Neural cell (in vitro differentiated cells): ENCODE data around the gene IFFO2. TPM values are rescaled to one million over a fixed set of nuclear protein-coding genes. Genes with fewer than 3 reads are reported as not detected.

Experiments used
- H2AFZ ChIP-seq: fragments of 200-600, 300-800 bp; sonication (generic), shearing (Covaris generic); 2 replicates; pipeline ENCODE4 v1.6.0; 2014; ENCODE audit warnings: low read depth, mild to moderate bottlenecking, antibody characterized with exemption, low read length, moderate library complexity
- H3F3A ChIP-seq: fragments of 200-600 bp; shearing (Covaris generic); 2 replicates; pipeline ENCODE4 v1.6.1; 2016; ENCODE audit warnings: mild to moderate bottlenecking, moderate library complexity, mixed read lengths, antibody characterized with exemption, low read length; ENCODE audit not compliant: insufficient read depth, poor library complexity, severe bottlenecking
- H3K27ac ChIP-seq: fragments of 200-600, 300-800 bp; sonication (generic), shearing (Covaris generic); 2 replicates; pipeline ENCODE4 v1.5.1; 2014; ENCODE audit warnings: mild to moderate bottlenecking, low read length, moderate library complexity
- H3K27me3 ChIP-seq: fragments of 300-800, 200-600 bp; sonication (generic), shearing (Covaris generic); 2 replicates; pipeline ENCODE4 v1.6.0; 2014; ENCODE audit warnings: mild to moderate bottlenecking, low read depth, low read length, moderate library complexity; ENCODE audit not compliant: insufficient read depth
- H3K36me3 ChIP-seq: fragments of 300-800, 200-600 bp; sonication (generic), shearing (Covaris generic); 2 replicates; pipeline ENCODE4 v1.5.1; 2014; ENCODE audit warnings: mild to moderate bottlenecking, antibody characterized with exemption, low read length, moderate library complexity; ENCODE audit not compliant: insufficient read depth
- H3K4me2 ChIP-seq: fragments of 300-800, 200-600 bp; sonication (generic), shearing (Covaris generic); 2 replicates; pipeline ENCODE4 v1.6.0; 2014; ENCODE audit warnings: mild to moderate bottlenecking, low read length
- H3K4me3 ChIP-seq: fragments of 300-800, 200-600 bp; sonication (generic), shearing (Covaris generic); 2 replicates; pipeline ENCODE4 v1.5.1; 2014; ENCODE audit warnings: mild to moderate bottlenecking, low read length, moderate library complexity
- H3K79me2 ChIP-seq: fragments of 200-600 bp; shearing (Covaris generic); replicated peaks from 2 replicates; pipeline ENCODE4 v1.6.0; 2014; ENCODE audit warnings: mild to moderate bottlenecking, low read length, moderate library complexity; ENCODE audit not compliant: insufficient read depth
- H3K9ac ChIP-seq: fragments of 300-800, 200-600 bp; sonication (generic), shearing (Covaris generic); 2 replicates; pipeline ENCODE4 v1.6.1; 2016; ENCODE audit warnings: mild to moderate bottlenecking, low read length, mixed read lengths
- H3K9me2 ChIP-seq: fragments of 200-600 bp; shearing (Covaris generic); 2 replicates; pipeline ENCODE4 v1.6.1; 2016; ENCODE audit warnings: mild to moderate bottlenecking, low read length, mixed read lengths; ENCODE audit not compliant: insufficient read depth
- H3K9me3 ChIP-seq: fragments of 200-600, 300-800 bp; sonication (generic), shearing (Covaris generic); 2 replicates; pipeline ENCODE4 v1.6.1; 2016; ENCODE audit warnings: mild to moderate bottlenecking, mixed run types, low read length, moderate library complexity, mixed read lengths
- H4K20me1 ChIP-seq: fragments of 200-600 bp; shearing (Covaris generic); 2 replicates; pipeline ENCODE4 v1.6.1; 2016; ENCODE audit warnings: mild to moderate bottlenecking, mixed run types; ENCODE audit not compliant: insufficient read depth
- CTCF ChIP-seq: fragments of 450-650 bp; IDR thresholded peaks from 2 replicates; pipeline ENCODE4 v1.5.1; 2014; ENCODE audit warnings: antibody characterized with exemption, mild to moderate bottlenecking, moderate library complexity; ENCODE audit not compliant: poor library complexity, severe bottlenecking
- EP300 ChIP-seq: fragments of 450-650 bp; conservative IDR thresholded peaks from 2 replicates; pipeline ENCODE4 v1.6.1; 2014; ENCODE audit warnings: antibody characterized with exemption, mild to moderate bottlenecking, moderate library complexity; ENCODE audit not compliant: poor library complexity, severe bottlenecking
- EZH2 ChIP-seq: fragments of 200-600, 300-800 bp; shearing (Covaris generic), sonication (generic); IDR thresholded peaks from 2 replicates; pipeline ENCODE4 v1.6.1; 2014; ENCODE audit warnings: antibody characterized with exemption, low read length, borderline replicate concordance, mild to moderate bottlenecking; ENCODE audit not compliant: insufficient read depth, poor library complexity, severe bottlenecking
- MXI1 ChIP-seq: fragments of 450-650 bp; conservative IDR thresholded peaks from 2 replicates; pipeline ENCODE4 v1.6.1; 2014; ENCODE audit warnings: antibody characterized with exemption, mild to moderate bottlenecking; ENCODE audit not compliant: poor library complexity, severe bottlenecking
- POLR2AphosphoS5 ChIP-seq: IDR thresholded peaks from 2 replicates; pipeline ENCODE4 v1.6.1; 2012
- RAD21 ChIP-seq: fragments of 450-650 bp; conservative IDR thresholded peaks from 2 replicates; pipeline ENCODE4 v1.6.1; 2014; ENCODE audit warnings: antibody characterized with exemption, mild to moderate bottlenecking, moderate library complexity
- REST ChIP-seq: IDR thresholded peaks from 2 replicates; pipeline ENCODE4 v1.6.1; 2012; ENCODE audit warnings: borderline replicate concordance
- SMC3 ChIP-seq: fragments of 450-650 bp; conservative IDR thresholded peaks from 2 replicates; pipeline ENCODE4 v1.6.1; 2014; ENCODE audit warnings: antibody characterized with exemption, mild to moderate bottlenecking, moderate library complexity; ENCODE audit not compliant: poor library complexity
- TAF1 ChIP-seq: IDR thresholded peaks from 2 replicates; pipeline ENCODE4 v1.6.1; 2012; ENCODE audit warnings: low read depth
- polyA plus RNA-seq: library from polyadenylated mRNA; depleted of rRNA; stranded (reverse); fragments of >200 nt; gene quantifications from 2 replicates; pipeline ENCODE4 v1.2.3, GENCODE V29; 2014

Gene IFFO2
- polyA plus RNA-seq, 1 donor from 2014 or later, result 2.6 TPM

- no peak overlapping the region for H3K9ac ChIP-seq
- no peak for TF ChIP-seq SMC3
- no peak for TF ChIP-seq REST
- no peak for TF ChIP-seq MXI1
- no peak for TF ChIP-seq TAF1
- no peak for TF ChIP-seq RAD21
- TF ChIP-seq EZH2, result no peak
- no peak for TF ChIP-seq POLR2AphosphoS5
- no peak for TF ChIP-seq CTCF
- TF ChIP-seq EP300, result no peak
- H3K4me2 ChIP-seq, result no peak overlapping the region
- H3K79me2 ChIP-seq, result peaks cover 4% of the 10 kb centered on the region
- no peak overlapping the region for H3K27ac ChIP-seq
- H3F3A ChIP-seq, result no peaks in the 10 kb centered on the region
- no peaks in the 10 kb centered on the region for H3K9me2 ChIP-seq
- H2AFZ ChIP-seq, result no peak overlapping the region
- no peaks in the 10 kb centered on the region for H3K36me3 ChIP-seq
- H3K27me3 ChIP-seq, result peaks cover 13% of the 10 kb centered on the region
- peak overlapping the region; percentile 86 for H3K4me3 ChIP-seq
- H4K20me1 ChIP-seq, result no peaks in the 10 kb centered on the region
- H3K9me3 ChIP-seq, result no peaks in the 10 kb centered on the region
These were observed 1.2 kb upstream of the IFFO2 start for GRCh38 chr1:18957532-18958300.

- Histone ChIP-seq H3K9me3 (no peaks in the 10 kb centered on the region), H3K79me2 (peaks cover 4% of the 10 kb centered on the region), H3K36me3 (no peaks in the 10 kb centered on the region), H3K4me3 (peak overlapping the region; percentile 86), H4K20me1 (no peaks in the 10 kb centered on the region), H3K9me2 (no peaks in the 10 kb centered on the region), H2AFZ (peak overlapping the region; percentile 56), H3K27me3 (peaks cover 15% of the 10 kb centered on the region), H3K4me2 (peak overlapping the region; percentile 35), H3F3A (no peaks in the 10 kb centered on the region), H3K27ac (no peak overlapping the region), H3K9ac (peak overlapping the region; percentile 63)
- TF ChIP-seq RAD21 (no peak), MXI1 (no peak), POLR2AphosphoS5 (no peak), EP300 (no peak), EZH2 (no peak), CTCF (no peak), REST (no peak), TAF1 (no peak), SMC3 (no peak)
These were observed 653 bp upstream of the IFFO2 start for GRCh38 chr1:18957136-18957521.
